Bronchial epithelial cell (primary cell): Measurements from ENCODE around the gene GPR35. TPM values are rescaled to one million over a fixed set of nuclear protein-coding genes. Genes with fewer than 3 reads are reported as not detected.

Experiments used
- DNase-seq: peaks from one replicate; pipeline ENCODE4 v3.0.0-alpha.2; 2010; ENCODE audit warnings: low read depth
- FAIRE-seq: peaks from 2 replicates; lab custom pipeline; 2011; peaks lifted over from hg19 to GRCh38; lab: Jason Lieb, UNC
- H3K27me3 ChIP-seq: 2 replicates; pipeline ENCODE4 v1.5.1; 2011; ENCODE audit warnings: low read length; ENCODE audit not compliant: control insufficient read depth, insufficient read depth
- H3K36me3 ChIP-seq: 2 replicates; pipeline ENCODE4 v1.5.1; 2011; ENCODE audit warnings: low read length; ENCODE audit not compliant: control insufficient read depth, insufficient read depth
- H3K4me3 ChIP-seq: 2 replicates; pipeline ENCODE4 v1.5.1; 2011; ENCODE audit warnings: mild to moderate bottlenecking, low read depth, low read length, control low read depth
- total RNA-seq: library from RNA; depleted of rRNA; stranded (reverse); fragments of >200 nt; gene quantifications from 2 replicates; pipeline ENCODE4 v1.2.1, GENCODE V29; 2014
- TF ChIP-seq, protein P1 (sequence below): IDR thresholded peaks from 2 replicates; pipeline ENCODE4 v1.5.1; 2011; ENCODE audit warnings: mild to moderate bottlenecking, moderate library complexity, low read length, control low read depth, inconsistent platforms; ENCODE audit not compliant: insufficient read depth, severe bottlenecking

GPR35 gene
- total RNA-seq, 1 donor from 2014 or later, result 0.26 TPM

DNA sequence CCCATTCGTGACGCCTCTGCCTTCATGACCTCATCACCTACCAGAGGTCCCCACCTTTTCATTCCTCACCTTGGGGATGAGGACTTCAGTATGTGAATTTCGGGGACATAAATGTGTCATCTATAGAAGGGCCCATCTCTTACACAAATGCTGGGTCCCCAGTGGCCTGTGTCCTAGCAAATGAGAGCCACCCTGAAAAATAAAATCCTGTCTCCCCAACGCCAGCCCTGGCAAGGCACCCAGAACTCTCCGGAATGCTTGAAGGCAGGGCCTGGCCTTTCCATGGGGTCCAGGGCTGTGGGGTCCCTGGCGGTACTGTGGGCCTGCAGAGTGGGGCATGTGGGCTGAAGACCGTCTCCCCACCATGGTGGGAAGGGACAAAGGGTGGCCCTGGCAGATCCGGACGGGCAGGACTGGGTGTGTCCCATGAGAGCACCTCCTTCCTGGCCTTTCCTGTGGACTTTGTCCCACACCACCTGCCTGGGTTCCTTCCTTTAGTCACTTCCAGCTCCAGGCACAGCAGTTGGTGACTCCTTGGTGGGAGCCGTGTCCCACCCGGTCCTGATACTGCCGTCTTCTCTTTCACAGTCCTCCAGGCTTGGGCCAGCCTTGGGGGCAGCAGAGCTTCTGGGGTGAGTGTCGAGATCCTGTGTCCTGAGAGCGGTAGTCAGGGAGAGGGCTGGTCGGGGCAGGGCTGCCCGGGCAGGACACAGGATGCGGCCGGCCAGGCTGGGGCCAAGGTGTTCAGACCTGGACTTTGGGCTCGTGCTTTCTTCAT lies 20.2 kb upstream of the GPR35 start:
- FAIRE-seq, result no peak
- TF ChIP-seq, protein P1, sequence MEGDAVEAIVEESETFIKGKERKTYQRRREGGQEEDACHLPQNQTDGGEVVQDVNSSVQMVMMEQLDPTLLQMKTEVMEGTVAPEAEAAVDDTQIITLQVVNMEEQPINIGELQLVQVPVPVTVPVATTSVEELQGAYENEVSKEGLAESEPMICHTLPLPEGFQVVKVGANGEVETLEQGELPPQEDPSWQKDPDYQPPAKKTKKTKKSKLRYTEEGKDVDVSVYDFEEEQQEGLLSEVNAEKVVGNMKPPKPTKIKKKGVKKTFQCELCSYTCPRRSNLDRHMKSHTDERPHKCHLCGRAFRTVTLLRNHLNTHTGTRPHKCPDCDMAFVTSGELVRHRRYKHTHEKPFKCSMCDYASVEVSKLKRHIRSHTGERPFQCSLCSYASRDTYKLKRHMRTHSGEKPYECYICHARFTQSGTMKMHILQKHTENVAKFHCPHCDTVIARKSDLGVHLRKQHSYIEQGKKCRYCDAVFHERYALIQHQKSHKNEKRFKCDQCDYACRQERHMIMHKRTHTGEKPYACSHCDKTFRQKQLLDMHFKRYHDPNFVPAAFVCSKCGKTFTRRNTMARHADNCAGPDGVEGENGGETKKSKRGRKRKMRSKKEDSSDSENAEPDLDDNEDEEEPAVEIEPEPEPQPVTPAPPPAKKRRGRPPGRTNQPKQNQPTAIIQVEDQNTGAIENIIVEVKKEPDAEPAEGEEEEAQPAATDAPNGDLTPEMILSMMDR, result no peak
- peaks cover 1% of the 10 kb centered on the region for H3K36me3 ChIP-seq
- no peaks in the 10 kb centered on the region for H3K27me3 ChIP-seq
- no peak overlapping the region for H3K4me3 ChIP-seq
- no peak for DNase-seq

DNA sequence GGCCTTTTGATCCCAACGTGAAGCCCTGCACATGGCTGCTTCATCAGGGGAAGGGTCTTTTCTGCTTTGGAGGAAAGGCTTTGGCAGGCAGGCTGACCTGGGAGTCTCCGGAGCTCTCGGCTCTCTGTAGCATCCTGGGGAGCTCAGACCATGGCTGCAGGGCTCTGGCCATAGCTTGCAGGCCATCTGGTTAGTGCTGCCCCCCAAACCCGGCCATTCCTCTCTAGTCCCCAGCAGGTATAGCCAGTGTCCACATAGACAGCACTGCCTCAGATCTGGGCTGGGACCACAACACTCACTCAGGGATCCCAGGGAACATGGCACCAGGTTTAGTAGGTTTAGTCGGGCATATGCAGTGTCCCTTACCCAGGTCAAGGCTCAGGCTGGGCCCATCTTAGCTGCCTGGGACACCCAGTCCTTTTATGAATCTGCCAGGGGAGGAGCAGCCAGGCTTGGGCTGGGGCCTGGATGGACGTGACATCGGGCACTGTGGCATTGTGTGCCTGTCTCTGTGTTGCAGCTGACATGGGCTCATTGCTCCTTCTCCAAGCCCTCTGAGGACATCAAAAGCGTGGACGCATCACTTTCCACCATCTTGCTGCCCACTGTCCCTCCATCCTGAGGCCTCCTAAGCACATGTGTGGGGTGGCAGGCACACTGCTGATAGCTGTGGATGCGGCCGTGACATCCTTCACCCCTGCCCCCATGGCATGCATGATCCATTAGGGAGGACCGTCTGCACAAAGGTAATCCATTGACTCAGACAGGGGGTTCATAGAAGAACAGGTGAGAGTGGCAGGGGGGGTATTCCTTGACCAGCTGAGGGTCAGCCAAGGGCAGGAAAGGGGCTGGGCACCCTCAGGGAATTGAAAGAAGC lies 19.2 kb upstream of the GPR35 start:
- FAIRE-seq, result peak; percentile 86
- DNase-seq, result no peak
- no peak overlapping the region for H3K4me3 ChIP-seq
- no peaks in the 10 kb centered on the region for H3K27me3 ChIP-seq
- H3K36me3 ChIP-seq, result no peaks in the 10 kb centered on the region
- TF ChIP-seq, protein P1, result no peak

DNA sequence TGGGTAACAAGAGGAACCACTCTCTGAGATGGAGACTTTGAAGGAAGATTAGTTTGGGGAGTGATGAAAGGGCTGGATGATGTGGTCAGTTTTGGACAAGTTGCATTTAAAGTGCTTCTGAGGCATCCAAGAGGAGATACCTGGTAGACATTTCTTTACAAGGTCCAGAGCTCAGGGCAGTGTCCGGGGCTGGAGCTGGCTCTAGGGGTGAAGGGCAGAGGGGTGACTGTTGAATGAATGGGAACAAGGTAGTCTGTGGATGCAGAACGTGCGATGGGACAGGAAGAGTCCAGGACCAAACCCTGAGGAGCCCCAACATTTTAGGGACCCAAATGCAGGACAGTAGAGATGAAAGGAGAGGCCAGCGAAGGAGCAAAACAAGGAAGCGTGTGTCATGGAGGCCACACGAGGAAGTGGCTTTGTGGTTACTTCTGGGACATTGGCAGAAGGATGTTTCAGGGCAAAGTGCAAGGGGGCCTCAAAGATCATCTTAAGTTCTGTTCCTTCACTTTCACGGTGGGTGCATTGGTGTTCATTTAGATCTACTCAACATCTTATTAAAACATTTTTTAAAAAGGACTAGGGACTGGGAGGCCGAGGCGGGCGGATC lies 13.6 kb upstream of the GPR35 start:
- Histone ChIP-seq H3K36me3 (no peaks in the 10 kb centered on the region), H3K27me3 (no peaks in the 10 kb centered on the region), H3K4me3 (no peak overlapping the region)
- DNase-seq (no peak), FAIRE-seq (no peak)
- TF ChIP-seq, protein P1, result no peak

DNA sequence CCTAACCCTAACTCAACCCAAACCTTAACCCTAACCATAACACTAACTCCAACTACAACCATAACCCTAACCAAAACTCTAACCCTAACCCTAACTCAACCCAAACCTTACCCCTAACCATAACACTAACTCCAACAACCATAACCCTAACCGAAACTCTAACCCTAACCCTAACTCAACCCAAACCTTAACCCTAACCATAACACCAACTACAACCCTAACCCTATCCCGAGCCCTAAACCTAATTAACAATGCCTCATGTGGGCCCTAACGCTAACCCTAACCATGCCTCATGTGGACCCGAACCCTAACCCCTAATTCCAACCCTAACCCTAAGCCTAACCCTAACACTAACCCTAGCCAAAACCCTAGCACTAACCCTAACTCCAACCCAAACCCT lies 11.5 kb upstream of the GPR35 start:
- FAIRE-seq, result no peak

DNA sequence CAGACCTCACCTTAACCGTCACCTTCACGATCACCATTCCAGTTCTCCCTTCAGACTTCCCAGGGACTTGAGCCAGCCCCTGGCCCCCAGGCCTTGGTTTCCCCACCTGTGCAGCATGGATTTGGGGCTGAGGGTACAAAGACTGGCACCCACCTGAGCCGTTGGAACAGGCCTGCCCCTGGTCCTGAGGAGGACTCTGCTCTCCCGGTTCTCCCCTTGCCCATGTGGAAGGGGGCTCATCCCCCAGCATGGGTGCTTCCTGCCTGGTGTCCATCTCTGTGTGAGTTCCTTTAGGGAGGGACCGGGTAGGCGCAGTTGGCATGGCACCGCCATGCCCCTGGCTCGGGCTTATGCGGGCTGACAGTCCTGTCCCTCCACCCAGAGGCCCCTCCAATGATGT lies 10.9 kb upstream of the GPR35 start:
- DNase-seq (no peak), FAIRE-seq (no peak)

More for the DNA sequence above, 11.5 kb upstream of the GPR35 start:
- TF ChIP-seq, protein P1, result no peak
- Histone ChIP-seq H3K27me3 (no peaks in the 10 kb centered on the region), H3K36me3 (no peaks in the 10 kb centered on the region), H3K4me3 (no peak overlapping the region)
- DNase-seq, result no peak

More for the DNA sequence above, 10.9 kb upstream of the GPR35 start:
- TF ChIP-seq, protein P1, result no peak
- H3K27me3 ChIP-seq, result no peaks in the 10 kb centered on the region
- no peaks in the 10 kb centered on the region for H3K36me3 ChIP-seq
- no peak overlapping the region for H3K4me3 ChIP-seq
